H9 (cell line): ENCODE data around the gene TRAPPC14. TPM values are rescaled to one million over a fixed set of nuclear protein-coding genes. Genes with fewer than 3 reads are reported as not detected.
"Not testable (repeated sequence)": the region's sequence is repeated elsewhere in the genome, so short reads cannot be mapped to it uniquely, and the experiment has no call there.

Experiments
- DNase-seq: peaks from one replicate; pipeline ENCODE4 v3.0.0-alpha.2; 2017
- H2AFZ ChIP-seq: one replicate; pipeline ENCODE4 v1.6.1; 2013; ENCODE audit warnings: mild to moderate bottlenecking, low read length, control low read depth, moderate library complexity
- H2AK5ac ChIP-seq: 2 replicates; pipeline ENCODE4 v1.6.1; 2013; ENCODE audit warnings: low read length, control low read depth, mixed read lengths; ENCODE audit not compliant: insufficient read length
- H2BK120ac ChIP-seq: one replicate; pipeline ENCODE4 v1.6.1; 2013; ENCODE audit warnings: low read depth, mild to moderate bottlenecking, low read length, control low read depth, inconsistent platforms; ENCODE audit not compliant: poor library complexity, severe bottlenecking
- H2BK12ac ChIP-seq: 2 replicates; pipeline ENCODE4 v1.6.1; 2013; ENCODE audit warnings: low read length, control low read depth, mixed read lengths, low read depth; ENCODE audit not compliant: insufficient read length
- H2BK15ac ChIP-seq: 2 replicates; pipeline ENCODE4 v1.6.1; 2013; ENCODE audit warnings: low read depth, low read length, control low read depth
- H2BK20ac ChIP-seq: one replicate; pipeline ENCODE4 v1.6.1; 2013; ENCODE audit warnings: low read depth, mild to moderate bottlenecking, low read length, control low read depth, inconsistent platforms; ENCODE audit not compliant: poor library complexity, severe bottlenecking
- H2BK5ac ChIP-seq: 2 replicates; pipeline ENCODE4 v1.6.1; 2013; ENCODE audit warnings: low read length, control low read depth, mixed read lengths; ENCODE audit not compliant: insufficient read length
- H3K14ac ChIP-seq: 2 replicates; pipeline ENCODE4 v1.6.1; 2013; ENCODE audit warnings: low read length, control low read depth; ENCODE audit not compliant: insufficient read depth
- H3K18ac ChIP-seq: 2 replicates; pipeline ENCODE4 v1.6.1; 2013; ENCODE audit warnings: low read depth, mild to moderate bottlenecking, mixed read lengths, low read length, control low read depth; ENCODE audit not compliant: insufficient read length
- H3K23ac ChIP-seq: 2 replicates; pipeline ENCODE4 v1.6.1; 2013; ENCODE audit warnings: low read length, control low read depth, mixed read lengths, low read depth; ENCODE audit not compliant: insufficient read length
- H3K23me2 ChIP-seq: 2 replicates; pipeline ENCODE4 v1.6.1; 2013; ENCODE audit warnings: low read depth, mild to moderate bottlenecking, mixed read lengths, low read length, control low read depth; ENCODE audit not compliant: insufficient read length, poor library complexity, severe bottlenecking
- H3K27ac ChIP-seq: 2 replicates; pipeline ENCODE4 v1.5.1; 2013; ENCODE audit warnings: low read length, control low read depth, mixed read lengths, low read depth; ENCODE audit not compliant: insufficient read length
- H3K27me3 ChIP-seq: 2 replicates; pipeline ENCODE4 v1.6.1; 2013; ENCODE audit warnings: low read length, control low read depth, inconsistent platforms; ENCODE audit not compliant: insufficient read depth
- H3K4ac ChIP-seq: 2 replicates; pipeline ENCODE4 v1.6.1; 2013; ENCODE audit warnings: low read depth, mild to moderate bottlenecking, control low read depth, inconsistent platforms, low read length, moderate library complexity
- H3K4me1 ChIP-seq: 2 replicates; pipeline ENCODE4 v1.6.1; 2013; ENCODE audit warnings: low read length, control low read depth, inconsistent platforms; ENCODE audit not compliant: insufficient read depth
- H3K4me2 ChIP-seq: 2 replicates; pipeline ENCODE4 v1.6.1; 2013; ENCODE audit warnings: low read length, control low read depth, mixed read lengths; ENCODE audit not compliant: insufficient read length, insufficient read depth
- H3K56ac ChIP-seq: 2 replicates; pipeline ENCODE4 v1.6.1; 2013; ENCODE audit warnings: low read depth, mild to moderate bottlenecking, mixed read lengths, low read length, control low read depth; ENCODE audit not compliant: insufficient read length
- H3K79me1 ChIP-seq: 2 replicates; pipeline ENCODE4 v1.6.1; 2013; ENCODE audit warnings: low read depth, mild to moderate bottlenecking, moderate library complexity, low read length, control low read depth, inconsistent platforms; ENCODE audit not compliant: insufficient read depth, poor library complexity, severe bottlenecking
- H3K79me2 ChIP-seq: 2 replicates; pipeline ENCODE4 v1.6.1; 2013; ENCODE audit warnings: low read length, control low read depth, inconsistent platforms; ENCODE audit not compliant: insufficient read depth
- H3K9ac ChIP-seq: 2 replicates; pipeline ENCODE4 v1.6.1; 2013; ENCODE audit warnings: low read length, control low read depth, mixed read lengths; ENCODE audit not compliant: insufficient read length; ENCODE audit errors: extremely low read depth
- H3K9me3 ChIP-seq: one replicate; pipeline ENCODE4 v1.6.1; 2013; ENCODE audit warnings: low read depth, low read length, inconsistent platforms; ENCODE audit not compliant: control insufficient read depth
- H3T11ph ChIP-seq: one replicate; pipeline ENCODE4 v1.6.1; 2013; ENCODE audit warnings: mild to moderate bottlenecking, low read length, control low read depth, inconsistent platforms
- H4K20me1 ChIP-seq: one replicate; pipeline ENCODE4 v1.6.1; 2013; ENCODE audit not compliant: control insufficient read depth, insufficient read length, insufficient read depth
- H4K5ac ChIP-seq: 2 replicates; pipeline ENCODE4 v1.6.1; 2013; ENCODE audit warnings: low read depth, mild to moderate bottlenecking, mixed read lengths, low read length, control low read depth; ENCODE audit not compliant: insufficient read length
- H4K8ac ChIP-seq: replicated peaks from 2 replicates; pipeline ENCODE4 v1.6.1; 2013; ENCODE audit warnings: low read length, control low read depth, mixed read lengths, low read depth; ENCODE audit not compliant: insufficient read length
- H4K91ac ChIP-seq: 2 replicates; pipeline ENCODE4 v1.6.1; 2013; ENCODE audit warnings: low read depth, mild to moderate bottlenecking, moderate library complexity, mixed read lengths, low read length, control low read depth; ENCODE audit not compliant: insufficient read length
- H3K27ac Mint-ChIP-seq, 3 experiments: 2 replicates in 2 of 3; 3 replicates in 1 of 3; pipeline ENCODE4 v1.8.0; 2020 to 2021; ENCODE audit warnings: mixed read lengths in 3 of 3, mild to moderate bottlenecking in 1 of 3, moderate library complexity in 1 of 3
- H3K27me3 Mint-ChIP-seq: 2 replicates; pipeline ENCODE4 v1.8.0; 2021; ENCODE audit warnings: low read depth, mild to moderate bottlenecking, moderate library complexity, mixed read lengths
- H3K36me3 Mint-ChIP-seq, 3 experiments: 2 replicates in 2 of 3; 3 replicates in 1 of 3; pipeline ENCODE4 v1.8.0; 2020 to 2021; ENCODE audit warnings: low read depth in 3 of 3, mixed read lengths in 3 of 3; ENCODE audit not compliant: insufficient read depth in 1 of 3
- H3K4me1 Mint-ChIP-seq, 2 experiments: 2 replicates each; pipeline ENCODE4 v1.8.0; 2020; ENCODE audit warnings: mixed read lengths in 2 of 2
- H3K4me3 Mint-ChIP-seq, 2 experiments: 2 replicates in 1 of 2; 3 replicates in 1 of 2; pipeline ENCODE4 v1.8.0; 2020 to 2021; ENCODE audit warnings: mild to moderate bottlenecking in 2 of 2, mixed read lengths in 2 of 2, moderate library complexity in 1 of 2
- H3K9me3 Mint-ChIP-seq, 2 experiments: 2 replicates in 1 of 2; 3 replicates in 1 of 2; pipeline ENCODE4 v1.8.0; 2020; ENCODE audit warnings: mild to moderate bottlenecking in 2 of 2, mixed read lengths in 2 of 2, moderate library complexity in 1 of 2
- WGBS: extraction: QIAGEN DNeasy Blood & Tissue Kit; methylation state at CpG from one replicate; pipeline ENCODE4 v1.1.7; 2013; ENCODE audit warnings: missing lambda C conversion rate, low lambda C conversion rate, mixed read lengths; ENCODE audit not compliant: insufficient read length; ENCODE audit errors: extremely low coverage; 5-methylcytosine and 5-hydroxymethylcytosine counted together
- total RNA-seq: library from RNA; stranded (reverse); gene quantifications from 2 replicates; pipeline ENCODE4 v1.2.1, GENCODE V29; 2021
- TF ChIP-seq, protein P1 (sequence below): fragments of 200-600 bp; sonication (generic); conservative IDR thresholded peaks from 3 replicates; pipeline ENCODE4 v1.8.0; 2021; ENCODE audit warnings: antibody characterized with exemption, mild to moderate bottlenecking

TRAPPC14 gene
- total RNA-seq, 1 experiment from 2014 or later: 32.8 TPM

- Mint-ChIP-seq H3K9me3 (no peaks in the 10 kb centered on the region), H3K4me3 (no peak overlapping the region), H3K4me1 (peaks cover 23 to 30% of the 10 kb centered on the region in 2 experiments), H3K36me3 (no peaks in the 10 kb centered on the region), H3K27ac (no peak overlapping the region), H3K27me3 (peaks cover 46% of the 10 kb centered on the region)
- Histone ChIP-seq H3K56ac (no peak overlapping the region), H3K14ac (no peak overlapping the region), H3K4ac (no peak overlapping the region), H2BK120ac (no peak overlapping the region), H2AFZ (no peak overlapping the region), H3K18ac (no peak overlapping the region), H2BK12ac (no peak overlapping the region), H2BK15ac (no peak overlapping the region), H3K27ac (no peak overlapping the region), H3K23me2 (no peaks in the 10 kb centered on the region), H3K23ac (no peak overlapping the region), H3K9me3 (no peaks in the 10 kb centered on the region), H2AK5ac (no peak overlapping the region), H4K20me1 (no peaks in the 10 kb centered on the region), H2BK20ac (no peak overlapping the region), H4K91ac (no peak overlapping the region), H4K5ac (no peak overlapping the region), H4K8ac (no peak overlapping the region), H3K79me2 (no peaks in the 10 kb centered on the region), H3K79me1 (no peaks in the 10 kb centered on the region), H3K4me1 (no peaks in the 10 kb centered on the region; the same call in 1 of the 2 replicates), H3K27me3 (no peaks in the 10 kb centered on the region; the same call in none of the 2 replicates), H3K4me2 (no peak overlapping the region), H3T11ph (no peak overlapping the region), H2BK5ac (no peak overlapping the region), H3K9ac (no peak overlapping the region)
- WGBS: no CpG with 5 or more reads among the region's 10 CpGs
- TF ChIP-seq, protein P1, sequence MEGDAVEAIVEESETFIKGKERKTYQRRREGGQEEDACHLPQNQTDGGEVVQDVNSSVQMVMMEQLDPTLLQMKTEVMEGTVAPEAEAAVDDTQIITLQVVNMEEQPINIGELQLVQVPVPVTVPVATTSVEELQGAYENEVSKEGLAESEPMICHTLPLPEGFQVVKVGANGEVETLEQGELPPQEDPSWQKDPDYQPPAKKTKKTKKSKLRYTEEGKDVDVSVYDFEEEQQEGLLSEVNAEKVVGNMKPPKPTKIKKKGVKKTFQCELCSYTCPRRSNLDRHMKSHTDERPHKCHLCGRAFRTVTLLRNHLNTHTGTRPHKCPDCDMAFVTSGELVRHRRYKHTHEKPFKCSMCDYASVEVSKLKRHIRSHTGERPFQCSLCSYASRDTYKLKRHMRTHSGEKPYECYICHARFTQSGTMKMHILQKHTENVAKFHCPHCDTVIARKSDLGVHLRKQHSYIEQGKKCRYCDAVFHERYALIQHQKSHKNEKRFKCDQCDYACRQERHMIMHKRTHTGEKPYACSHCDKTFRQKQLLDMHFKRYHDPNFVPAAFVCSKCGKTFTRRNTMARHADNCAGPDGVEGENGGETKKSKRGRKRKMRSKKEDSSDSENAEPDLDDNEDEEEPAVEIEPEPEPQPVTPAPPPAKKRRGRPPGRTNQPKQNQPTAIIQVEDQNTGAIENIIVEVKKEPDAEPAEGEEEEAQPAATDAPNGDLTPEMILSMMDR: no peak
- DNase-seq: no peak
These were observed 39.7 kb upstream of the TRAPPC14 start for GRCh38 chr7:100198266-100198665.

DNA sequence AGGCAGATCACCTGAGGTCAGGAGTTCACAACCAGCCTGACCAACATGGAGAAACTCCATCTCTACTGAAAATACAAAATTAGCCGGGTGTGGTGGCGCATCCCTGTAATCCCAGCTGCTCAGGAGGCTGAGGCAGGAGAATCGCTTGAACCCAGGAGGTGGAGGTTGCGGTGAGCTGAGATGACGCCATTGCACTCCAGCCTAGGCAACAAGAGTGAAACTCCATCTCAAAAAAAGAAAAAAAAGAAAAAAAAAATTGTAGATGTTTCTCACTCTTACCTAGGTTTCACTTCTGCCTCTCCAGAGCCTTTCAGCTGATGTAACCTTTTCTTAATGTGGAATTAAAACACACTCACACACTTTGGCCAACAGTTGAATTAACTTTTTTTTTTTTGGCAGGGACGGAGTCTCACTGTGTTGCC lies 37.4 kb upstream of the TRAPPC14 start:
- not testable (repeated sequence) for H3K9me3 ChIP-seq, H2BK120ac ChIP-seq, H3K4me2 ChIP-seq, H3K23me2 ChIP-seq, H4K8ac ChIP-seq, H3K23ac ChIP-seq, H2BK15ac ChIP-seq, H3K14ac ChIP-seq, H2BK5ac ChIP-seq, H2BK12ac ChIP-seq, H3K4me3 Mint-ChIP-seq, H4K20me1 ChIP-seq, H4K91ac ChIP-seq, H2AK5ac ChIP-seq, H4K5ac ChIP-seq, H3K36me3 Mint-ChIP-seq, H3K56ac ChIP-seq, H2BK20ac ChIP-seq, H2AFZ ChIP-seq, H3T11ph ChIP-seq, H3K79me2 ChIP-seq, H3K27me3 ChIP-seq, H3K9ac ChIP-seq, H3K4ac ChIP-seq, H3K27ac Mint-ChIP-seq, H3K79me1 ChIP-seq, H3K9me3 Mint-ChIP-seq, H3K4me1 ChIP-seq, DNase-seq, H3K27ac ChIP-seq, H3K18ac ChIP-seq
- H3K27me3 Mint-ChIP-seq: peaks cover 37% of the 10 kb centered on the region
- WGBS: no CpG with 5 or more reads among the region's 6 CpGs
- peaks cover 10 to 16% of the 10 kb centered on the region in 2 experiments for H3K4me1 Mint-ChIP-seq
